ENCODE results near the gene DNAJC18. TPM values are rescaled to one million over a fixed set of nuclear protein-coding genes. Genes with fewer than 3 reads are reported as not detected.

DNAJC18 gene
- total and polyA plus RNA-seq, 2 of the 4 experiments (the other 2 are of a cell fraction) = 8.5 to 11.1 TPM

DNA sequence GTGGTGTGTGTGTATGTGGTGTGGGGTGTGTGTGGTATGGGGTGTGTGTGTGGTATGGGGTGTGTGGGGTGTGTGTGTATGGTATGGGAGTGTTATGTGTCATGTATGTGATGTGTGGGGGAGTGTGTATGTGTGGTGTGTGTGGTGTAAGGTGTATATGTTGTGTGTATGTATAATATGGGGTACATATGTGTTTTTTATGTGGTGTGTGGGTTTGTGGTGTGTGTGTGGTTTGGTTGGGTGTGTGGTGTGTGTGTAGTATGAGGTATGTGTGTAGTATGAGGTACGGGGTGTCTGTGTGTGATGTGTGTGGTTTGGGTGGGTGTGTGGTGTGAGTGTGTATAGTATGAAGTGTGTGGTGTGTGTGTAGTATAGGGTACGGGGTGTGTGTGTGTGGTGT, 11.9 kb upstream of the DNAJC18 start:
- ChIA-PET POLR2A (ENCODE audit: unreplicated experiment) (no interaction called here), CTCF (no interaction called here)
- Histone ChIP-seq H3K9me1 (ENCODE audit: insufficient read depth, low read length) (peaks cover 24% of the 10 kb centered on the region), H3K18ac (ENCODE audit: low read depth, low read length) (no peak overlapping the region), H4K5ac (ENCODE audit: low read depth, low read length) (no peak overlapping the region), H2AK9ac (replicated peaks; ENCODE audit: low read depth, low read length, poor library complexity) (peak overlapping the region; percentile 24), H2AFZ (replicated peaks; ENCODE audit: low read length, poor library complexity) (no peak overlapping the region), H2BK120ac (ENCODE audit: low read depth, low read length) (no peak overlapping the region), H3K4ac (ENCODE audit: low read depth, low read length) (peak overlapping the region; percentile 3; the same call in 1 of the 2 replicates), H3K79me1 (ENCODE audit: low read depth in 1 of 2, low read length in 2 of 2) (no peaks in the 10 kb centered on the region), H3K56ac (ENCODE audit: extremely low read depth, insufficient read depth, low read length) (no peak overlapping the region), H3K4me3 (ENCODE audit: insufficient read depth, low read depth, low read length) (no peak overlapping the region), H4K20me1 (ENCODE audit: insufficient read depth, low read length) (no peaks in the 10 kb centered on the region), H3K23ac (ENCODE audit: low read depth, low read length) (no peak overlapping the region), H3K27me3 (ENCODE audit: control insufficient read depth, insufficient read depth, low read length) (no peaks in the 10 kb centered on the region), H3K4me1 (ENCODE audit: control insufficient read depth, insufficient read depth, low read length) (peaks cover 2% of the 10 kb centered on the region; the same call in 1 of the 2 replicates), H4K91ac (ENCODE audit: insufficient read depth, low read depth, low read length) (no peak overlapping the region), H3K27ac (ENCODE audit: insufficient read depth, low read length) (no peak overlapping the region), H4K8ac (ENCODE audit: low read depth in 2 of 2, low read length in 2 of 2) (no peak overlapping the region), H3K9ac (ENCODE audit: low read depth, low read length) (no peak overlapping the region), H3K14ac (replicated peaks; ENCODE audit: low read depth, low read length) (no peak overlapping the region; the same call in 1 of the 2 replicates), H2BK5ac (ENCODE audit: low read depth, low read length, poor library complexity, severe bottlenecking) (peak overlapping the region; percentile 93), H3K4me2 (ENCODE audit: low read depth, low read length) (no peak overlapping the region), H2BK15ac (ENCODE audit: low read depth, low read length) (peak overlapping the region; percentile 51; the same call in 2 of the 3 replicates), H3K9me3 (ENCODE audit: control insufficient read depth, insufficient read depth, low read length) (no peaks in the 10 kb centered on the region), H2AK5ac (ENCODE audit: low read depth, low read length) (peak overlapping the region; percentile 78; the same call in 1 of the 2 replicates), H2BK20ac (ENCODE audit: low read depth, low read length) (no peak overlapping the region), H3K36me3 (ENCODE audit: control insufficient read depth, insufficient read depth, low read length) (no peaks in the 10 kb centered on the region)
- in situ Hi-C loops (cut with MboI; ENCODE audit: low sequenced_read_pairs) (no loop called here), dilution Hi-C loops (cut with HindIII; ENCODE audit: low sequenced_read_pairs, unreplicated experiment) (no loop called here), intact Hi-C loops (cut with micrococcal nuclease) (no loop called here)
- ATAC-seq (ENCODE audit: low read depth) (no peak), DNase-seq (no peak)
- WGBS, 2 experiments (ENCODE audit: extremely low coverage in 2 of 2, insufficient read length in 1 of 2) = 83% methylated on average over 2 of the region's 2 CpGs; no CpG with 5 or more reads in 1 of the 2 experiments
- no peak for TF ChIP-seq POLR2A (IDR thresholded peaks at IDR 0.05; ENCODE audit: low read depth, low read length)
- no peak for TF ChIP-seq RAD21 (IDR thresholded peaks at IDR 0.05; ENCODE audit: low read length)
- TF ChIP-seq NFE2L2 (IDR thresholded peaks at IDR 0.05; ENCODE audit: low read depth, low read length) = no peak
- no peak for TF ChIP-seq CHD1 (IDR thresholded peaks at IDR 0.05; ENCODE audit: low read depth, low read length)
- TF ChIP-seq, protein P1, sequence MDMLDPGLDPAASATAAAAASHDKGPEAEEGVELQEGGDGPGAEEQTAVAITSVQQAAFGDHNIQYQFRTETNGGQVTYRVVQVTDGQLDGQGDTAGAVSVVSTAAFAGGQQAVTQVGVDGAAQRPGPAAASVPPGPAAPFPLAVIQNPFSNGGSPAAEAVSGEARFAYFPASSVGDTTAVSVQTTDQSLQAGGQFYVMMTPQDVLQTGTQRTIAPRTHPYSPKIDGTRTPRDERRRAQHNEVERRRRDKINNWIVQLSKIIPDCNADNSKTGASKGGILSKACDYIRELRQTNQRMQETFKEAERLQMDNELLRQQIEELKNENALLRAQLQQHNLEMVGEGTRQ (IDR thresholded peaks at IDR 0.05; ENCODE audit: low read depth, low read length) = no peak
- TF ChIP-seq BHLHE40 (IDR thresholded peaks at IDR 0.05; ENCODE audit: low read depth, low read length) = no peak
- TF ChIP-seq, protein P2, sequence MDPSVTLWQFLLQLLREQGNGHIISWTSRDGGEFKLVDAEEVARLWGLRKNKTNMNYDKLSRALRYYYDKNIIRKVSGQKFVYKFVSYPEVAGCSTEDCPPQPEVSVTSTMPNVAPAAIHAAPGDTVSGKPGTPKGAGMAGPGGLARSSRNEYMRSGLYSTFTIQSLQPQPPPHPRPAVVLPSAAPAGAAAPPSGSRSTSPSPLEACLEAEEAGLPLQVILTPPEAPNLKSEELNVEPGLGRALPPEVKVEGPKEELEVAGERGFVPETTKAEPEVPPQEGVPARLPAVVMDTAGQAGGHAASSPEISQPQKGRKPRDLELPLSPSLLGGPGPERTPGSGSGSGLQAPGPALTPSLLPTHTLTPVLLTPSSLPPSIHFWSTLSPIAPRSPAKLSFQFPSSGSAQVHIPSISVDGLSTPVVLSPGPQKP (IDR thresholded peaks at IDR 0.05; ENCODE audit: borderline replicate concordance, low read depth, low read length) = no peak
- no peak for TF ChIP-seq MAFK (IDR thresholded peaks at IDR 0.05; ENCODE audit: low read depth, low read length)
- BruUV-seq (replicated peaks) = no TSS peak
